GM12874 (cell line): ENCODE data around the gene TIMM9.

Experiments
- TF ChIP-seq, protein P1 (sequence below): IDR thresholded peaks from 2 replicates; pipeline ENCODE4 v1.5.1; 2011; ENCODE audit warnings: low read depth, mild to moderate bottlenecking, control low read depth, low read length, moderate library complexity; ENCODE audit not compliant: insufficient read depth

The TIMM9 gene

GRCh38 chr14:58463147-58463546, 35.8 kb upstream of the TIMM9 start:
- TF ChIP-seq, protein P1, sequence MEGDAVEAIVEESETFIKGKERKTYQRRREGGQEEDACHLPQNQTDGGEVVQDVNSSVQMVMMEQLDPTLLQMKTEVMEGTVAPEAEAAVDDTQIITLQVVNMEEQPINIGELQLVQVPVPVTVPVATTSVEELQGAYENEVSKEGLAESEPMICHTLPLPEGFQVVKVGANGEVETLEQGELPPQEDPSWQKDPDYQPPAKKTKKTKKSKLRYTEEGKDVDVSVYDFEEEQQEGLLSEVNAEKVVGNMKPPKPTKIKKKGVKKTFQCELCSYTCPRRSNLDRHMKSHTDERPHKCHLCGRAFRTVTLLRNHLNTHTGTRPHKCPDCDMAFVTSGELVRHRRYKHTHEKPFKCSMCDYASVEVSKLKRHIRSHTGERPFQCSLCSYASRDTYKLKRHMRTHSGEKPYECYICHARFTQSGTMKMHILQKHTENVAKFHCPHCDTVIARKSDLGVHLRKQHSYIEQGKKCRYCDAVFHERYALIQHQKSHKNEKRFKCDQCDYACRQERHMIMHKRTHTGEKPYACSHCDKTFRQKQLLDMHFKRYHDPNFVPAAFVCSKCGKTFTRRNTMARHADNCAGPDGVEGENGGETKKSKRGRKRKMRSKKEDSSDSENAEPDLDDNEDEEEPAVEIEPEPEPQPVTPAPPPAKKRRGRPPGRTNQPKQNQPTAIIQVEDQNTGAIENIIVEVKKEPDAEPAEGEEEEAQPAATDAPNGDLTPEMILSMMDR = no peak

- TF ChIP-seq, protein P1 = no peak
These were observed 33.4 kb upstream of the TIMM9 start for GRCh38 chr14:58460772-58461171.

GRCh38 chr14:58455593-58456265, 28.4 kb upstream of the TIMM9 start:
- TF ChIP-seq, protein P1 = no peak

DNA sequence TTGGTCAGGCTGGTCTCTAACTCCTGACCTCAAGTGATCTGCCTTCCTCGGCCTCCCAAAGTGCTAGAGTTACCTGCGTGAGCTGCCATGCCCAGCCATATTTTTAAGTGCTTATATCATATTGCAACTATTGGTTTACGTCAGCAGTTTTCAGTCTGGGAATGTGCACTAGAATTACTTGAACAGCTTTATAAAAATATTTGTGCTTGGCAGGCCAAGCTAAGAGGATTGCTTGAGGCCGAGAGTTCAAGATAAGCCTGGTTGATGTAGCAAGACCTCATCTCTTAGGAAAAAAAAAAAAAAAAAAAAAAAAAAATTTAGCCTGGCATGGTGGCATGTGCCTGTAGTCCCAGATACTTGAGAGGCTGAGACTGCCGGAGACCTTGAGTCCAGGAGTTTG, 17.3 kb upstream of the TIMM9 start:
- TF ChIP-seq, protein P1 = no peak

GRCh38 chr14:58439476-58439875, 12.1 kb upstream of the TIMM9 start:
- TF ChIP-seq, protein P1 = no peak

DNA sequence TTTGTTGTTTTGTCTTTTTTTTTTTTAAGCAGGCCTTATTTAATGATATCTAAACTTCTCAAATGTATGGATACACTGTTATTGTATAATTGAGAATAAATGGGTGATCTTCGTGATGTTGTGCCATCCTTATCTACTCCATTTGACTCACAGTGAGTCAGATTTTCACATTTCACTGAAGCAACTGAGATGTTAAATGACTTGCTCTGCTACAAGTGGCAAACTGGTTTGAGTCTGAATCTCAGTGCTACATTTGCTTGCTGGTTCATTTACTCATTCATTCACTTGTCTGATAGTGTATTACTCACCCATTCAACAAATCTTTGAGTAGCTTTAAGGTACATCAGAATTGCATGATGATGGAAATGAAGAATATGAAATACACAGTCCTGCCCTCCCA, 2.8 kb upstream of the TIMM9 start:
- TF ChIP-seq, protein P1 = no peak

DNA sequence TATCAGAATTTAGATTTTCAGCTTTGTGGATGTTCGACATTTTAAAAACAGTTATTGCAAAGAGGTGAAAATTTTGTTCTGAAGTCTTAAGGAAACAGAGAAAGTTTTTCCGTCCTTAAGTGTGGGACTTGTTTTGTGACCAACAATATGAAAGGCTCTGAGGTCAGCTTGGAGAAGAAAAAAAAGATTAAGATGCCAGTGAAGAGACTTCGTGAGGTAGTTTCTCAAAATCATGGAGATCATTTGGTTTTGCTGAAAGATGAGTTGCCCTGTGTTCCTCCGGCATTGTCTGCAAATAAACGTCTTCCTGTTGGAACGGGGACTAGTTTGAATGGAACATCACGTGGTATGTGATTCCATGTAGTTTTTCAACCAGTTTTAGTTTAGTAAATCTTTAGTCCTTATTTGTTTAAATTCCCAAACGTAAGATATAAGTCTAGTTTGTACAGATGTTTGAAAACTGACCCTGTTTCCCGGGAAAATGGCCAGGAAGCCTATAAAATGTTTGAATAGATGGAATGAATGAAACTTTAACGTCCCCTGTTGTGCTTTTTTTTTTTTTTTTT, 870 bp upstream of the TIMM9 start:
- TF ChIP-seq, protein P1 = no peak
